NB4 (cell line): ENCODE results near the gene FMN1.

Experiments
- CTCF ChIP-seq: IDR thresholded peaks from one replicate; pipeline ENCODE4 v1.5.1; 2012; ENCODE audit warnings: low read depth, low read length
- MAX ChIP-seq: IDR thresholded peaks from 2 replicates; pipeline ENCODE4 v1.6.1; 2011; ENCODE audit warnings: low read depth, low read length
- POLR2A ChIP-seq: IDR thresholded peaks from 2 replicates; pipeline ENCODE4 v1.6.1; 2011; ENCODE audit warnings: mild to moderate bottlenecking; ENCODE audit not compliant: insufficient read length; ENCODE audit errors: extremely low read depth

- no peak for TF ChIP-seq CTCF
- TF ChIP-seq POLR2A: no peak
- TF ChIP-seq MAX: no peak
Measured at GRCh38 chr15:33113666-33114373, 80.7 kb downstream of the FMN1 start.
